ENCODE measurements around the gene LRSAM1. TPM values are rescaled to one million over a fixed set of nuclear protein-coding genes. Genes with fewer than 3 reads are reported as not detected.

The LRSAM1 gene
- total RNA-seq, 1 donor = 12.3 TPM

DNA sequence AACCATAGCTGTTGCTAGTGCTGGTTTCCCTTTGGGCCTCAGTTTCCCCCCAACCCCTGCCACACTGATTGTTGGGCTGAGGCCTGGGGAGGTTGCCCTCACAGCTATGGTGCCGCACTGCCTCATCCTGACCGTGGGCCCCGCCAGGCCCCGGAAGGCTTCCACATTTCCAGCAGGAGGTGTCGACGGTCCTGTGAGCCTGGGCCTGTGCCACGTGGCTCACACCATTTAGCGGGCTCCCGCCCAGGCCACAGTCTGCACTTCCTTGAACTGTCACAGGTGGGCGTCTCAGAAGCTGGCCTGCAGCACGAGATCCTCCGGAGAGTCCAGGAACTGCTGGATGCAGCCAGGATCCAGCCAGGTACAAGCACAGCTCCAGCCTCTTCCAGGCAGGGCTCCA is 45.7 kb downstream of the LRSAM1 start:
- Histone ChIP-seq H3K4me3 (ENCODE audit: insufficient read depth, low read length) (no peak overlapping the region), H3K79me2 (ENCODE audit: insufficient read depth, low read length) (no peaks in the 10 kb centered on the region), H3K4me2 (ENCODE audit: insufficient read depth, low read length) (no peak overlapping the region), H3K4me1 (ENCODE audit: insufficient read depth, low read length) (peaks cover 34% of the 10 kb centered on the region), H3K27ac (ENCODE audit: low read depth, low read length) (no peak overlapping the region), H3K27me3 (ENCODE audit: insufficient read depth, low read length) (no peaks in the 10 kb centered on the region), H2AFZ (ENCODE audit: low read length) (no peak overlapping the region), H3K9me3 (ENCODE audit: low read depth, low read length) (no peaks in the 10 kb centered on the region), H3K36me3 (ENCODE audit: insufficient read depth, low read length) (peaks cover 58% of the 10 kb centered on the region), H4K20me1 (ENCODE audit: insufficient read depth, low read length) (peaks cover 5% of the 10 kb centered on the region)
- peak; percentile 18 for DNase-seq (ENCODE audit: insufficient read length, low spot score, missing footprints)
- TF ChIP-seq, protein P1, sequence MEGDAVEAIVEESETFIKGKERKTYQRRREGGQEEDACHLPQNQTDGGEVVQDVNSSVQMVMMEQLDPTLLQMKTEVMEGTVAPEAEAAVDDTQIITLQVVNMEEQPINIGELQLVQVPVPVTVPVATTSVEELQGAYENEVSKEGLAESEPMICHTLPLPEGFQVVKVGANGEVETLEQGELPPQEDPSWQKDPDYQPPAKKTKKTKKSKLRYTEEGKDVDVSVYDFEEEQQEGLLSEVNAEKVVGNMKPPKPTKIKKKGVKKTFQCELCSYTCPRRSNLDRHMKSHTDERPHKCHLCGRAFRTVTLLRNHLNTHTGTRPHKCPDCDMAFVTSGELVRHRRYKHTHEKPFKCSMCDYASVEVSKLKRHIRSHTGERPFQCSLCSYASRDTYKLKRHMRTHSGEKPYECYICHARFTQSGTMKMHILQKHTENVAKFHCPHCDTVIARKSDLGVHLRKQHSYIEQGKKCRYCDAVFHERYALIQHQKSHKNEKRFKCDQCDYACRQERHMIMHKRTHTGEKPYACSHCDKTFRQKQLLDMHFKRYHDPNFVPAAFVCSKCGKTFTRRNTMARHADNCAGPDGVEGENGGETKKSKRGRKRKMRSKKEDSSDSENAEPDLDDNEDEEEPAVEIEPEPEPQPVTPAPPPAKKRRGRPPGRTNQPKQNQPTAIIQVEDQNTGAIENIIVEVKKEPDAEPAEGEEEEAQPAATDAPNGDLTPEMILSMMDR (IDR thresholded peaks at IDR 0.05; ENCODE audit: extremely low read depth, low read depth, low read length) = no peak

DNA sequence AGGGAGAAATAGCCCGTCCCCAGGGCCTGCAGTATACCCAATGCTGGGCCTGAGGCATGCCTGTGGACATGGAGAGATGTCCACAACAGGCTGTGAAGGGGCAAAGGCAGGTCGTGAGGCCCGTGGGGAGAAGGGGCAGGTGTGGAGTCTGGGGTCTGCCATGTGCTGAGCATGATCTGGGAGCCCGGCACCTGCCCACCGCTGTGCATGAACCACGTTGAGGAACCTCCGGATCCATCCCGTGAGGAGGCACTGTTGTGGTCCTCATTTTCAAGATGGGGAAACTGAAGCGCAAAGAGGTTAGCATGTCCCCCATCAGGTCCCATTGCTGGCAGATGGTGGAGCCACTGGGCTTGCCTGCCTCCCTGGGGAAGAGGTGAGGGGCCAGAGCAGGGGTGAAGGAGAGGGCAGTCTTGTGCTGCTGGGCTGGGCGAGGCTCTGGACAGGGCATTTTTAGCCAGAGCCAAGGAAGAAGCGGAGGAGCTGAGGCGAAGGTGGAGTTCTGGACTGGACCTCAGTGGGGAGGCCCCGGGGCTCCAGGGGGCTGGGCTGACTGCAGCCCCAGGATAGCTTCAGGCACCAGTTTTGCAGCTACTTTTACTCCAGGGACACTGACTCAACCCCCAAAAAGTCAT is 46.5 kb downstream of the LRSAM1 start:
- peaks cover 5% of the 10 kb centered on the region for H4K20me1 ChIP-seq (ENCODE audit: insufficient read depth, low read length)
- no peak overlapping the region for H3K4me3 ChIP-seq (ENCODE audit: insufficient read depth, low read length)
- peaks cover 2% of the 10 kb centered on the region for H3K79me2 ChIP-seq (ENCODE audit: insufficient read depth, low read length)
- H2AFZ ChIP-seq (ENCODE audit: low read length) = no peak overlapping the region
- peak; percentile 70 for DNase-seq (ENCODE audit: insufficient read length, low spot score, missing footprints)
- TF ChIP-seq, protein P1 (IDR thresholded peaks at IDR 0.05; ENCODE audit: extremely low read depth, low read depth, low read length) = no peak
- no peaks in the 10 kb centered on the region for H3K27me3 ChIP-seq (ENCODE audit: insufficient read depth, low read length)
- peak overlapping the region; percentile 58 for H3K27ac ChIP-seq (ENCODE audit: low read depth, low read length)
- peaks cover 34% of the 10 kb centered on the region for H3K4me1 ChIP-seq (ENCODE audit: insufficient read depth, low read length)
- H3K4me2 ChIP-seq (ENCODE audit: insufficient read depth, low read length) = no peak overlapping the region
- peaks cover 60% of the 10 kb centered on the region for H3K36me3 ChIP-seq (ENCODE audit: insufficient read depth, low read length)
- no peaks in the 10 kb centered on the region for H3K9me3 ChIP-seq (ENCODE audit: low read depth, low read length)

DNA sequence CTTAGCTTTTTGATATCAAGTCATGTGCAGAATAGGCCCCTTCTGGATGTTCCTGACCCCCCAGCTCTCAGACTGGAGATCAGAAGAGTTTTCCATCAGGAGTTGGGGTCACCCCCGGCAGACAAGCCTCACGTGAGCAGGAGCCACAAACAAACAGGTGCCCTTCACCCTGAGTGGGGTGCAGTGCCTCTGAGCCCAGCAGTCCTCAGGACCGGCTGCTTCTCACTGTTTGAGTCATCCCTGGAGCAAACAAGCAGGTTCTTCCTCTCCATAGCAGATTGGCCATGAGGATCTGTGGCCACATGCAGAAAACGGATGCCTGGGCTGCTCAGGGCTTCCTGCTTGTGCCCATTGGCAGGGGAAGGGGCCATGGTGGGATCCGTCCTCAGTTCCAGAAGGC is 47.0 kb downstream of the LRSAM1 start:
- H3K36me3 ChIP-seq (ENCODE audit: insufficient read depth, low read length) = peaks cover 64% of the 10 kb centered on the region

DNA sequence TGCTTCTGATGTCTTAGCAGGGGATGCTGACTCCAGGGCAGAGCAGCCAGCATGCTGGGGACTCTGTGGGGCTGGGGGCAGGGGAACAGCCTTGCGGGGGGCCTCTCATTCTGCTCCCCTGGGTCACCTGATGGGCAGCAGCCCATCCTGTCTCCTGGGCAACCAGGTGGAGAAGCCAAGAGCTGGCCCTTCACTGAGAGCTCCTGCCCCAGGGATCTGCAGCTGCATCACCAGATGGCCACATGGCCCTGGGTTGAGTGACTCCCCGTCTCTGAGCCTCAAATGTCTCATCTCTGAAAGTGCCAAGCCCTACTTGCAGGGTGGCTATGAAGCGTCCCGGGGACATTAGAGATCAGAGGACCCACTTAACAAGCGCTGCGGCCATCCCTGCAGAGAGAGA is 49.1 kb downstream of the LRSAM1 start:
- peak; percentile 35 for DNase-seq (ENCODE audit: insufficient read length, low spot score, missing footprints)
- Histone ChIP-seq H2AFZ (ENCODE audit: low read length) (no peak overlapping the region), H3K36me3 (ENCODE audit: insufficient read depth, low read length) (peaks cover 74% of the 10 kb centered on the region), H3K4me3 (ENCODE audit: insufficient read depth, low read length) (no peak overlapping the region), H4K20me1 (ENCODE audit: insufficient read depth, low read length) (peaks cover 10% of the 10 kb centered on the region), H3K9me3 (ENCODE audit: low read depth, low read length) (no peaks in the 10 kb centered on the region), H3K4me2 (ENCODE audit: insufficient read depth, low read length) (no peak overlapping the region), H3K79me2 (ENCODE audit: insufficient read depth, low read length) (peaks cover 24% of the 10 kb centered on the region), H3K27ac (ENCODE audit: low read depth, low read length) (no peak overlapping the region), H3K27me3 (ENCODE audit: insufficient read depth, low read length) (no peaks in the 10 kb centered on the region), H3K4me1 (ENCODE audit: insufficient read depth, low read length) (peaks cover 26% of the 10 kb centered on the region)
- TF ChIP-seq, protein P1 (IDR thresholded peaks at IDR 0.05; ENCODE audit: extremely low read depth, low read depth, low read length) = no peak

More for the DNA sequence above, 47.0 kb downstream of the LRSAM1 start:
- Histone ChIP-seq H3K79me2 (ENCODE audit: insufficient read depth, low read length) (peaks cover 7% of the 10 kb centered on the region), H3K4me3 (ENCODE audit: insufficient read depth, low read length) (no peak overlapping the region), H3K27ac (ENCODE audit: low read depth, low read length) (peak overlapping the region; percentile 58), H3K27me3 (ENCODE audit: insufficient read depth, low read length) (no peaks in the 10 kb centered on the region), H2AFZ (ENCODE audit: low read length) (no peak overlapping the region), H3K4me2 (ENCODE audit: insufficient read depth, low read length) (no peak overlapping the region), H3K9me3 (ENCODE audit: low read depth, low read length) (no peaks in the 10 kb centered on the region), H3K4me1 (ENCODE audit: insufficient read depth, low read length) (peaks cover 34% of the 10 kb centered on the region), H4K20me1 (ENCODE audit: insufficient read depth, low read length) (peaks cover 5% of the 10 kb centered on the region)
- TF ChIP-seq, protein P1 (IDR thresholded peaks at IDR 0.05; ENCODE audit: extremely low read depth, low read depth, low read length) = no peak
- DNase-seq (ENCODE audit: insufficient read length, low spot score, missing footprints) = peak; percentile 68

Data from osteoblast (primary cell).